Ovary (tissue), 9 donors: ENCODE data around the gene LBX1. TPM values are rescaled to one million over a fixed set of nuclear protein-coding genes. Genes with fewer than 3 reads are reported as not detected.

ENCODE experiments used
- DNase-seq, 5 donors: peaks; one replicate each; pipeline ENCODE4 v3.0.0-alpha.2; 2019 to 2020
- H3K27ac ChIP-seq, 2 donors: fragments of 200-600 bp; one replicate each; pipeline versions ENCODE4 v1.5.1 to v1.8.0; 2019 to 2022
- H3K27me3 ChIP-seq: fragments of 200-600 bp; one replicate; pipeline ENCODE4 v1.8.0; 2022
- H3K36me3 ChIP-seq: fragments of 200-600 bp; sonication (generic); one replicate; pipeline ENCODE4 v1.5.1; 2019
- H3K4me1 ChIP-seq: one replicate; pipeline ENCODE4 v1.8.1; 2013; ENCODE audit warnings: mild to moderate bottlenecking, moderate library complexity; ENCODE audit not compliant: insufficient read depth
- H3K4me3 ChIP-seq: fragments of 200-600 bp; sonication (generic); one replicate; pipeline ENCODE4 v1.5.1; 2017
- H3K9me3 ChIP-seq, 2 donors: fragments of 200-600 bp in 1 of 2; sonication (generic) in 1 of 2; one replicate each; pipeline versions ENCODE4 v1.5.1 to v1.8.1; 2013 to 2019; ENCODE audit warnings: mild to moderate bottlenecking in 1 of 2, moderate library complexity in 1 of 2
- EP300 ChIP-seq: sonication (generic); formaldehyde crosslinking; IDR thresholded peaks from one replicate; pipeline ENCODE4 v1.6.1; 2017; ENCODE audit warnings: antibody characterized with exemption
- POLR2A ChIP-seq: fragments of 450-650 bp; IDR thresholded peaks from one replicate; pipeline ENCODE4 v1.6.1; 2017; ENCODE audit warnings: antibody characterized with exemption, mild to moderate bottlenecking, moderate library complexity
- WGBS, 3 donors: extraction: QIAGEN DNeasy Blood & Tissue Kit in 1 of 3; methylation state at CpG; one replicate each; pipeline versions ENCODE4 v1.1.5 to v1.1.7; 2013 to 2017; 5-methylcytosine and 5-hydroxymethylcytosine counted together
- intact Hi-C, 4 donors: fragments of 100-400 bp; cut with DNase I; formaldehyde crosslinking; loops; one replicate each; pipeline versions ENCODE4 v1.11.0 to v1.15.1; 2022 to 2023
- polyA plus RNA-seq, 2 donors: library from polyadenylated mRNA; stranded (reverse); fragments of 200-250 nt in 1 of 2; fragments of 350-450 nt in 1 of 2; fragmentation: Illumina TruSeq in 1 of 2; extraction: RNeasy Lipid Tissue Mini Kit (QIAGEN cat#74804) in 1 of 2; gene quantifications; one replicate each; pipeline ENCODE4 v1.2.3, GENCODE V29; 2013 to 2014
- total RNA-seq, 7 donors: library from RNA; depleted of rRNA in 2 of 7; stranded (reverse); fragments of >200 nt in 2 of 7; fragmentation: NEBNext Ultra II Directional in 3 of 7; extraction: Animal tissue kit (Norgen Biotek cat#: 25700) in 3 of 7; gene quantifications; one replicate each; pipeline versions ENCODE4 v1.1.0 to v1.2.4, GENCODE V29; 2016 to 2023
- TF ChIP-seq, protein P1 (sequence below), 3 donors: fragments of 450-650 bp in 2 of 3; fragments of 200-600 bp in 1 of 3; IDR thresholded peaks; one replicate each; pipeline versions ENCODE4 v1.5.1 to v1.8.0; 2016 to 2022; ENCODE audit warnings: antibody characterized with exemption in 3 of 3, mild to moderate bottlenecking in 1 of 3
- donor health status: DM: no; HTN: no; CAD: no; lungs with moderate emphysema.
- donor health status: DM: no; HTN: no; CAD: no.
- donor health status: Bipolar disorder and iron deficiency.
- donor health status: DM: yes; HTN: yes; CAD: no.
- donor health status: DM: no; HTN: no; CAD: no.
- donor health status: DM: yes; HTN: yes; CAD: no.

Gene LBX1
- total and polyA plus RNA-seq, 9 donors, result not detected

DNA sequence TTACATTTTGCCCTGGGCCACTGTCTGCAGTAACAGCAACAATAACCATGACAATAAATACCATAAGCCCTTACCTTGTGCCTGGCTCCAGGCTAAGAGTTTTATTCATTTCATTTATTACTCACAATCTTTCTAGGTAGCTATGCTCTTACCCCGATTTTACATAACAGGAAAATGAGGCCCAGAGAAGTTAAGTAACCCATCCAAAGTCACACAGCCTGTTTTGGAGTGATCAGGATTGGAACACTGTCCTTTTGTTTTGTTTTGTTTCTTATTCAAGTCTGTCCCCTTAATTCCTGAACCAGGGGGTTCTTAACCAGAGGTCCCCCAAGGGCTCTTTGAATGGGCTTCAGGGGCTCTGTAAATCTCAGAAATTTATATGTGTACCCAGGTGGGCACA is 4.2 kb upstream of the LBX1 start:
- TF ChIP-seq EP300, result no peak
- no peak for TF ChIP-seq POLR2A
- TF ChIP-seq, protein P1, sequence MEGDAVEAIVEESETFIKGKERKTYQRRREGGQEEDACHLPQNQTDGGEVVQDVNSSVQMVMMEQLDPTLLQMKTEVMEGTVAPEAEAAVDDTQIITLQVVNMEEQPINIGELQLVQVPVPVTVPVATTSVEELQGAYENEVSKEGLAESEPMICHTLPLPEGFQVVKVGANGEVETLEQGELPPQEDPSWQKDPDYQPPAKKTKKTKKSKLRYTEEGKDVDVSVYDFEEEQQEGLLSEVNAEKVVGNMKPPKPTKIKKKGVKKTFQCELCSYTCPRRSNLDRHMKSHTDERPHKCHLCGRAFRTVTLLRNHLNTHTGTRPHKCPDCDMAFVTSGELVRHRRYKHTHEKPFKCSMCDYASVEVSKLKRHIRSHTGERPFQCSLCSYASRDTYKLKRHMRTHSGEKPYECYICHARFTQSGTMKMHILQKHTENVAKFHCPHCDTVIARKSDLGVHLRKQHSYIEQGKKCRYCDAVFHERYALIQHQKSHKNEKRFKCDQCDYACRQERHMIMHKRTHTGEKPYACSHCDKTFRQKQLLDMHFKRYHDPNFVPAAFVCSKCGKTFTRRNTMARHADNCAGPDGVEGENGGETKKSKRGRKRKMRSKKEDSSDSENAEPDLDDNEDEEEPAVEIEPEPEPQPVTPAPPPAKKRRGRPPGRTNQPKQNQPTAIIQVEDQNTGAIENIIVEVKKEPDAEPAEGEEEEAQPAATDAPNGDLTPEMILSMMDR (IDR thresholded peaks at IDR 0.05), result no peak
- no peaks in the 10 kb centered on the region for H3K36me3 ChIP-seq
- H3K27me3 ChIP-seq, result peaks cover 2% of the 10 kb centered on the region
- no peak overlapping the region for H3K27ac ChIP-seq
- no peak overlapping the region for H3K4me3 ChIP-seq
- intact Hi-C loops, result no loop called here
- H3K9me3 ChIP-seq, result peaks cover 0 to 9% of the 10 kb centered on the region in 2 donors
- peaks cover 3% of the 10 kb centered on the region for H3K4me1 ChIP-seq
- WGBS, 3 donors, result 26 to 48% (median 31%) methylated on average over 1 of the region's 1 CpG
- DNase-seq, result no peak

DNA sequence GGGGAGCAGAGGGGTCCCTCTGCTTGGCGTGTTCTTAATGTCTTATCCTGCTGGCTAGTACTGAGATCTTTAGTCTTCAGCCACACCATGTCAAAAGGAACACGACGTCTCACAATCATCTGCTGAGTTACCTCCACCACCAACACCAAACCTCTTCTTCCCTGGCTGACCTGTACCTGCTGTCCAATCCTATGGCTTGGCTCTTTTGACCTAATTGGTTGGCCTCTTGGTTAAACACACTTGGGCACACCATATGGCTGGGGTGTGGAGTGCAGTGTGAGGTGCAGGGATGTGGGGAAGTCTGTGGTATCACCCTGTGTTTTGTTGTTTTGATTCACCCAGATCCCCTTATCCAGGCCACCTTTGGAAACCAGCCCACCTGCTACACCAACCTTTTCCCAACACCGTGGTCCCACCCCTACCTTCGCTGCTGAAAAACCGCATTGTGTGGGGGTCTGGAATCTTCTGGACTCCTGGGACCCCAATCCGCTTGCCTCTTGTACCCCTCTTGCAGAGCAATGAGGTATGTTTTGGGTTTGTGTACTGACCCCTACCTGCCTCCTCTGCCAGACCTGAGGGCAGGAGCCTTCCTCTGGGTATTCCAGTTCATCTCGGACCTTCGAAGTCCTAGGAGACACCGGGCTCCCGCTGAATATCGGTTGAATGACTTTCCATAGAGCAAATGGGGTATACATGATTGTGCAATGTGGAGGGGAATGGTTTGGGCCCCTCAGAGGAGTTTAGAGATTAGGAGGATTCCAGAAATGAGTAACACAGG is 2.8 kb upstream of the LBX1 start:
- no peak for TF ChIP-seq EP300
- TF ChIP-seq, protein P1 (IDR thresholded peaks at IDR 0.05), result no peak
- no peak for TF ChIP-seq POLR2A
- Histone ChIP-seq H3K36me3 (no peaks in the 10 kb centered on the region), H3K4me3 (no peak overlapping the region), H3K9me3 (peaks cover 0 to 7% of the 10 kb centered on the region in 2 donors), H3K4me1 (peaks cover 6% of the 10 kb centered on the region), H3K27me3 (peaks cover 9% of the 10 kb centered on the region), H3K27ac (no peak overlapping the region)
- DNase-seq, result no peak
- WGBS, 3 donors, result 20 to 27% (median 25%) methylated on average over 12 of the region's 12 CpGs
- intact Hi-C loops, result no loop called here

DNA sequence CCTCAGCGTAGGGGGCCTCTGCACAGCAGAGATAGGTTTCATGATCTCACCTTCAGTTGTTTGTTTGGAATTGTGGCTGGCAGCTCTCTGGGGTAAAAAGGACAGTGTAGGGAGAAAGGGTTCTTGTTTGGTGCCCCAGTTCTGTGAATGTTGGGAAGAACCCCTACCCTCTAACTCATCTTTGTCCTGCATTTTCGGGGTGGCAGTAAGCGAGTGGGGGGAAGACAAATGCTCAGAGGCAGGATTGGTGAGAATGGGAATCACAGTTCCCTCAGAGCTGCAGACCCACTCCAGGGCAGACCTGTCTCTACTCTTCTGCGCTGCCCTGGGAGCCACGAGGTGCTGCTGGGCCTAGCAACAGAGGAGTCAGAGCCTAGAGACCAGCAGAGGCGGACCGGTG is 1.8 kb upstream of the LBX1 start:
- intact Hi-C loops, result no loop called here
- Histone ChIP-seq H3K36me3 (no peaks in the 10 kb centered on the region), H3K27me3 (peaks cover 7% of the 10 kb centered on the region), H3K9me3 (no peaks in the 10 kb centered on the region), H3K4me3 (no peak overlapping the region), H3K4me1 (peaks cover 8% of the 10 kb centered on the region), H3K27ac (no peak overlapping the region)
- no peak for DNase-seq
- WGBS, 3 donors, result 60 to 84% (median 73%) methylated on average over 7 of the region's 7 CpGs
- TF ChIP-seq, protein P1 (IDR thresholded peaks at IDR 0.05), result no peak
- TF ChIP-seq EP300, result no peak

DNA sequence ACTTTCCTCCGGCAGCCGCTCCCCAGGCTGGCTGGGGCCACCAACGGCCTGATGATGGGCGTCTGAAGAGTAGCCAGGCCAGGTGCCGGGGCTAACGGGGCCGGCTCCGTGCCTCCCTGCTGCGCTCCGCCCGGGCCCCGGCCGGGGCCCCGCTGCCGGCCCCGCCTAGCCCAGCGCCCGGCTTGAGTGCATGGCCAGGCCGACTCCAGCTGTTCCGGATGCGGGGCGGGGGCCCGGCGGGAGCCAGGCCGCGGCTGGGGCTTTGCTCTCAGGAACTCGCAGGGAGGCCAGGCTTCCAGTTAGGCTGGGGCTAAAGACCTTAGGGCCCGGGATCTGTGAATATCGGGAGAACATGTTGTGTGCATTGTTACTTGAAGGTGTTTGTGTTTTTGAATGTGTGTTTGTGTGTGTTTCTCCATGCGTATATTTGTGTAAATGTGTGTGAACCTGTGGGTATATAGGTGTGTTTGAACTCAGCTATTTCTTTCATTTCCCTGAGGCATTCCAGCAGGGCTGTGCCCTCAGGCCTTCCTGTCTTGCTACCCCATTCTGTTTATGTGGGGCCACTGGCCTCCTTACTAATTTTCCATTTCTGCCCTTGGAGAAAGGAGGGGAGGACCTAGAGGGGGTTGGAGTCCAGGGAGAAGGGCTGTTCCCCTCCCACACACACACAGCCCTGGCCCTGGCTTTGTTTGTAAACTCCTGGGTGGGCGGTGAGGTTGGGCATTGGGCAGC is 1.1 kb upstream of the LBX1 start:
- Histone ChIP-seq H3K36me3 (no peaks in the 10 kb centered on the region), H3K27me3 (peaks cover 9% of the 10 kb centered on the region), H3K27ac (no peak overlapping the region), H3K9me3 (no peaks in the 10 kb centered on the region), H3K4me3 (no peak overlapping the region), H3K4me1 (peaks cover 8% of the 10 kb centered on the region)
- TF ChIP-seq EP300 (no peak), POLR2A (no peak)
- TF ChIP-seq, protein P1 (IDR thresholded peaks at IDR 0.05), result no peak
- intact Hi-C loops, result no loop called here
- DNase-seq, result no peak
- WGBS, 3 donors, result 5 to 10% (median 9%) methylated on average over 19 to 31 of the region's 31 CpGs
